Effector memory CD8-positive, alpha-beta T cell (primary cell): ENCODE results near the gene ARSG.

Experiments
- ATAC-seq: fragments of 150-1000 bp; cut with Tn5 transposase; replicated peaks from 2 replicates; pipeline ENCODE4 v1.10.0; 2021; ENCODE audit warnings: mild to moderate bottlenecking, moderate library complexity
- DNase-seq, 3 experiments: peaks; one replicate each; pipeline ENCODE4 v3.0.0; 2021
- H3K27ac Mint-ChIP-seq, 2 donors: one replicate each; pipeline ENCODE4 v1.8.0; 2022; ENCODE audit warnings: mild to moderate bottlenecking in 2 of 2, mixed read lengths in 2 of 2, moderate library complexity in 2 of 2
- H3K27me3 Mint-ChIP-seq, 2 donors: one replicate each; pipeline ENCODE4 v1.8.0; 2022; ENCODE audit warnings: mixed read lengths in 2 of 2
- H3K36me3 Mint-ChIP-seq: one replicate; pipeline ENCODE4 v1.8.0; 2022; ENCODE audit warnings: mild to moderate bottlenecking, moderate library complexity, mixed read lengths; ENCODE audit not compliant: insufficient read depth
- H3K4me1 Mint-ChIP-seq, 2 donors: one replicate each; pipeline ENCODE4 v1.8.0; 2022; ENCODE audit warnings: low read depth in 2 of 2, mixed read lengths in 2 of 2
- H3K4me3 Mint-ChIP-seq, 2 donors: one replicate each; pipeline ENCODE4 v1.8.0; 2022; ENCODE audit warnings: mild to moderate bottlenecking in 2 of 2, mixed read lengths in 2 of 2, moderate library complexity in 2 of 2
- H3K9me3 Mint-ChIP-seq, 2 donors: one replicate each; pipeline ENCODE4 v1.8.0; 2022; ENCODE audit warnings: mixed read lengths in 2 of 2

Gene ARSG

GRCh38 chr17:68449021-68449739 lies 157.9 kb downstream of the ARSG start:
- peak overlapping the region in 1 of 2 donors; percentile 11 for H3K27ac Mint-ChIP-seq
- ATAC-seq (no peak), DNase-seq (no peak)
- peaks cover 27% of the 10 kb centered on the region for H3K36me3 Mint-ChIP-seq
- peaks cover 2 to 3% of the 10 kb centered on the region in 2 donors for H3K4me1 Mint-ChIP-seq
- no peaks in the 10 kb centered on the region for H3K9me3 Mint-ChIP-seq
- no peaks in the 10 kb centered on the region for H3K27me3 Mint-ChIP-seq
- no peak overlapping the region for H3K4me3 Mint-ChIP-seq

- Mint-ChIP-seq H3K27me3 (no peaks in the 10 kb centered on the region), H3K27ac (no peak overlapping the region), H3K4me3 (no peak overlapping the region), H3K36me3 (peaks cover 28% of the 10 kb centered on the region), H3K9me3 (no peaks in the 10 kb centered on the region), H3K4me1 (peaks cover 2% of the 10 kb centered on the region in 2 donors)
- no peak for DNase-seq
- no peak for ATAC-seq
Observed at GRCh38 chr17:68450391-68450790, 159.1 kb downstream of the ARSG start.

GRCh38 chr17:68450801-68451200 lies 159.5 kb downstream of the ARSG start:
- peaks cover 1% of the 10 kb centered on the region in 2 donors for H3K4me1 Mint-ChIP-seq

DNA sequence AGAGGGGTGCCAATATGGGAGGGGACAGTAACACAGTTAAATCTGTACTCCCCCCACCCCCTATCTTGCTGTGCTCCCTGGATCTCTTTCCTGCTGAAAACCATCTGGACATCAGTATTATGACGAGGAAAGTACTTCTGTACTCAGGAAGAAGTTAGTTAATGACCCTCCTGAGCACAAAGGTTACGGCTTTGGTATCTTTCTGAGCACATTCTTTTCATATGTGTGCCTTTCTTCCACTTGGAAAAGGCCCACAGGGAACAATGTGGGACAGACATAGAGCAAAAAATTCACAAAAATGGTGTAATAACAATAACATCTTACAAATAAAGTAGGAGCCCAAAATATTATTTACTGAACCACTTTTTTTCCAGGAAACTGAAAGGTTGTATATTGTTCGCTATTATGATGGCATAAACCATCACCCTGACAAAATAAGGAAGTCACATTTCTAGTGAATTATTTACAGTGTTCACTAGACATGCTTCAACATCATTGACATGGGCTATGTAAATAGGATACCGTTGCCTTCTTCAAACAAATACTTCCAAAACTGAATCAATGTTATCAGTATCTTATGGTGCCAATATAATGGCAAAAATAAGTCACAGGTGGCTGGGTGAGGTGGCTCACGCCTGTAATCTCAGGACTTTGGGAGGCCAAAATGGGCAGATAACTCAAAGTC lies 160.5 kb downstream of the ARSG start:
- no peaks in the 10 kb centered on the region for H3K27me3 Mint-ChIP-seq
- no peaks in the 10 kb centered on the region for H3K9me3 Mint-ChIP-seq
- H3K4me1 Mint-ChIP-seq, result peaks cover 10 to 11% of the 10 kb centered on the region in 2 donors
- no peak for ATAC-seq
- H3K27ac Mint-ChIP-seq, result no peak overlapping the region
- H3K4me3 Mint-ChIP-seq, result no peak overlapping the region
- H3K36me3 Mint-ChIP-seq, result peaks cover 28% of the 10 kb centered on the region
- no peak for DNase-seq

More at GRCh38 chr17:68450801-68451200, 159.5 kb downstream of the ARSG start:
- H3K4me3 Mint-ChIP-seq, result no peak overlapping the region
- no peaks in the 10 kb centered on the region for H3K27me3 Mint-ChIP-seq
- DNase-seq (no peak), ATAC-seq (no peak)
- peaks cover 28% of the 10 kb centered on the region for H3K36me3 Mint-ChIP-seq
- no peak overlapping the region for H3K27ac Mint-ChIP-seq
- no peaks in the 10 kb centered on the region for H3K9me3 Mint-ChIP-seq

DNA sequence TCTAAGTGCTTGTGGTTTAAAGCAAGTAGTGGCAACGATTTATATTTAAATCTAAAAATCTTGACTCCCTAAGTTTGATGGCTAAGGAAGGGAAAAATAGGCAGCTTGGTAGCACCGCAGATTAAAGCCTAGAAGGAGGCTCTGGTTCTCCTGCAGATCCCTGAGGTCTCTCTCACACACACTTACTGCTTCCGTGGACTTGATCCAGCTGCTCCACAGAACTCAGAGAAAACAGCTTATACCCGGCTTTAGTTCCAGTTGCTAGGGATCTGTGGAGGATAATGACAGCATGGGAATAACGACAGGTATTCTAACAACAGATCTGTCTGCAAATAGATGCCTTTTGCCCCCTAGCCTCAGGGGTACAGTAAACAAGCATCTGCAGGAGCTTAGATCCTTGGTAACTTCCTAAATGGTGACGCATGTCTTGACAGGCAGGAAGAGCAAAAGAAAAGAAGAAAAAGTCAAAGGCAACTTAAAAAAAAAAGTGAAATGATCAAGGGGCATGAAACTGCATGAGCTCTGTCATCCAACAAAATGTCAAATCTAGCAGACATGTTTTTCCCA lies 161.5 kb downstream of the ARSG start:
- ATAC-seq, result no peak
- Mint-ChIP-seq H3K4me1 (peaks cover 13 to 15% of the 10 kb centered on the region in 2 donors), H3K36me3 (peaks cover 31% of the 10 kb centered on the region), H3K27ac (no peak overlapping the region), H3K4me3 (no peak overlapping the region), H3K9me3 (no peaks in the 10 kb centered on the region), H3K27me3 (no peaks in the 10 kb centered on the region)
- DNase-seq, result no peak

DNA sequence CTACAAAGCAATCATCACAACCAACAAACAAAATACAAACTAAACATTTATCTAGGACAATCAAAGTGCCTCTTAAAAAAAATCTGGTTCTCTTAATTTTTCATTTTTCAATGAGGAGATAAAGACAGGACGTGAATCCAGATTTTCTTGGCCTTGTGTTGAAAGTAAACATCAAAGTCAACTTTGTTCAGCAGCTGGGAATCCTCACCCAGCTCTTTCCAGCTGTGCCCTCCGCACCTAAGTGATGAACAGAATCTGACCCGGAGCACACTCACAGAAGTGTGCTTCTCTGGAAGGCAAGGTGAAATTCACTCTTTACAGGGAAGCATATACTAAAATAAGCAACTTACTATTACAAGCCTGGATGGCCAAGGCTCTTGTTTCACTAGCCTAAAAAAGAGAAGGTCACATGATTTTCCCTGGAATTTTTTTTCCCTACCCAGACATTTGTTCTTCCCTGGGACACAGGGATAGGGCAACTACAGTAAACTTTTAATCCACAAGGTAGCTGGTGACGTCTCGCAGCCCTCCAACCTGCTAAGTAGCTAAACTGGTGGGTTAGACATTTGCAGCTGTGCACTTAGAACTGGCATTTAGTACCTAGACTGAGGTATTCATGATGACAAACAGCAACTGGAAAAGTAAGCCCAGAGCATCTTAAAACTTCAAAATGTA lies 162.8 kb downstream of the ARSG start:
- no peak for ATAC-seq
- Mint-ChIP-seq H3K4me1 (peaks cover 23 to 24% of the 10 kb centered on the region in 2 donors), H3K27me3 (no peaks in the 10 kb centered on the region), H3K4me3 (no peak overlapping the region), H3K36me3 (peaks cover 26% of the 10 kb centered on the region), H3K9me3 (no peaks in the 10 kb centered on the region), H3K27ac (no peak overlapping the region)
- no peak for DNase-seq

DNA sequence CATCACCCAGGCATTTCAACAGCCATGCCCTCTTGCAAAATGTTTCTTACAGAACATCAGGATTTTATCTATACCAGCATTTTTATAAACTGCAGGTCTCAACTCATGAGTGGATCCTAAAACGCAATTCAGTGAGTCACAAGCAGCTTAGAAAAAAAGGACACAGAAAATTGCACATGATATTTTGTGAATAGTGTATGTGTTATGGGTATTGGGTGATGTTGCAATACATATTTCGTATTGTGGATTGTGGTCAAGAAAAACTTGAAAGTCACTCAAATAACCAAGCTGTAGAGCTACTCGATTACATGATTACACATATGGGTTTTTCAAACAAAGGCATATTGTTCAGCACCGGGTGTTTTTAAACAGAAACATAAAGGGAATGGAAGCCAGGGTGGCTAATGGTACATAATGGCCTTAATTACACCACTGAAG lies 164.6 kb downstream of the ARSG start:
- DNase-seq (no peak), ATAC-seq (no peak)
- H3K27ac Mint-ChIP-seq, result peak overlapping the region; percentile 38 to 88
- H3K9me3 Mint-ChIP-seq, result no peaks in the 10 kb centered on the region
- peaks cover 36 to 41% of the 10 kb centered on the region in 2 donors for H3K4me1 Mint-ChIP-seq
- H3K4me3 Mint-ChIP-seq, result peak overlapping the region; percentile 89 to 90
- peaks cover 16% of the 10 kb centered on the region for H3K36me3 Mint-ChIP-seq
- H3K27me3 Mint-ChIP-seq, result no peaks in the 10 kb centered on the region

- peak overlapping the region; percentile 88 to 95 for H3K27ac Mint-ChIP-seq
- peaks cover 42 to 47% of the 10 kb centered on the region in 2 donors for H3K4me1 Mint-ChIP-seq
- peak overlapping the region; percentile 89 to 90 for H3K4me3 Mint-ChIP-seq
- no peaks in the 10 kb centered on the region for H3K27me3 Mint-ChIP-seq
- no peaks in the 10 kb centered on the region for H3K9me3 Mint-ChIP-seq
- peaks cover 12% of the 10 kb centered on the region for H3K36me3 Mint-ChIP-seq
- no peak for DNase-seq
- no peak for ATAC-seq
Observed at GRCh38 chr17:68456339-68457167, 165.3 kb downstream of the ARSG start.

GRCh38 chr17:68457168-68457538 lies 165.9 kb downstream of the ARSG start, which contains the start of gene WIPI1:
Gene WIPI1, minus strand, starts transcription at chr17:68457496. Its CDS starts 75 bp downstream, at chr17:68457421.
- Mint-ChIP-seq H3K27me3 (no peaks in the 10 kb centered on the region), H3K9me3 (no peaks in the 10 kb centered on the region), H3K36me3 (peaks cover 11% of the 10 kb centered on the region), H3K4me1 (peaks cover 48 to 53% of the 10 kb centered on the region in 2 donors), H3K4me3 (peak within 1 kb of the TSS; percentile 89 to 90), H3K27ac (peak within 1 kb of the TSS; percentile 88 to 95)
- DNase-seq (no peak), ATAC-seq (no peak)

GRCh38 chr17:68457539-68458259 lies 166.4 kb downstream of the ARSG start:
- no peaks in the 10 kb centered on the region for H3K9me3 Mint-ChIP-seq
- H3K27me3 Mint-ChIP-seq, result no peaks in the 10 kb centered on the region
- H3K27ac Mint-ChIP-seq, result peak overlapping the region; percentile 88 to 95
- H3K36me3 Mint-ChIP-seq, result peaks cover 9% of the 10 kb centered on the region
- peak overlapping the region; percentile 89 to 90 for H3K4me3 Mint-ChIP-seq
- ATAC-seq (peak; percentile 87), DNase-seq (peak; percentile 97 to 99 (median 99))
- H3K4me1 Mint-ChIP-seq, result peaks cover 51 to 57% of the 10 kb centered on the region in 2 donors

- Mint-ChIP-seq H3K4me1 (peaks cover 54 to 62% of the 10 kb centered on the region in 2 donors), H3K27ac (peak overlapping the region; percentile 88 to 95), H3K4me3 (peak overlapping the region; percentile 89 to 90), H3K36me3 (peaks cover 9% of the 10 kb centered on the region), H3K9me3 (no peaks in the 10 kb centered on the region), H3K27me3 (no peaks in the 10 kb centered on the region)
- ATAC-seq, result no peak
- no peak for DNase-seq
Observed at GRCh38 chr17:68458260-68459036, 167.2 kb downstream of the ARSG start.
